GM18502 (cell line): ENCODE measurements around the gene R3HDM2.
"Not testable (repeated sequence)": the region's sequence is repeated elsewhere in the genome, so short reads cannot be mapped to it uniquely, and the experiment has no call there.

Experiments
- ATAC-seq: cut with Tn5 transposase; IDR thresholded peaks from one replicate; pipeline ENCODE4 v1.9.1; 2021; ENCODE audit warnings: mild to moderate bottlenecking; ENCODE audit not compliant: unreplicated experiment, poor library complexity

R3HDM2 gene

DNA sequence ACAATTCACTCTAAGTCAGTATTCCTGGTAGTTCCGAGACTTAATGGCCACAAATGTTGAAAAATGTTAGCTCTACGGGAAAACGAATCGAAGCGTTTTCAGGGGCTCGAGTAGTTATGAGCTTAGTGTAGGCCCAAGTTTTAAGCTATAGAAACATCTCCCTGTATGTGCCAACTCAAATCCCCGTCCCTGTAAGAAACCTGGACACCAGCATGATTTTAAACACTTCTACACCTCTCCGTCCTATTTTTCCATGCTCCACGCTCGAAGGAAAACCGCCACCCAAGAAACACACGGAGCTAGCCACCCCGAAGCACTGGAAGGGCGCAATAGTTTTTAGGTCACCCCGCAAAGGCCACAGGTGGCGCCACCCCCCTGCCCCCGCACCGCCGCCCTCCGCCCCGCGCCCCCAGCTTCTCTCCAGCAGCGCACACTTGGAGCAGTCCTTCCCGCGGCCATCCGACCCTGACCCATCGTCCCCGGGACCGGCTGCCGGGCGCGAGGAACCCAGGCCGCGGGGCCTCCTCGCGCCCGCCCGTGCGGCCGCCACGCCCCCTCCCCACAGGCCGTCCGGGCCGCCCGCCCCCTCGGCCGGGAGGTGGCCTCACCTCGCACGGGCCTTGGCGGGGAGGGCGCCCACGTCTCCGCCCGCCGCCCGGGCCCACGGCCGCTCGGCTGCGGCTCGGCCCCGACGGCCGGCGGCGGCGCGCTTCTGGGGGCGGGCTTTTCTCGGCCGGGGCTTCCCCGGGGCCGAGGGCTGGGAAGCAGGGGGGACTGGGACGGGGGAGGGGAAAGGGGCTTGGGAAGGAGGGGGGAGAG is 522 bp downstream of the R3HDM2 start:
- ATAC-seq, result peak; percentile 71

DNA sequence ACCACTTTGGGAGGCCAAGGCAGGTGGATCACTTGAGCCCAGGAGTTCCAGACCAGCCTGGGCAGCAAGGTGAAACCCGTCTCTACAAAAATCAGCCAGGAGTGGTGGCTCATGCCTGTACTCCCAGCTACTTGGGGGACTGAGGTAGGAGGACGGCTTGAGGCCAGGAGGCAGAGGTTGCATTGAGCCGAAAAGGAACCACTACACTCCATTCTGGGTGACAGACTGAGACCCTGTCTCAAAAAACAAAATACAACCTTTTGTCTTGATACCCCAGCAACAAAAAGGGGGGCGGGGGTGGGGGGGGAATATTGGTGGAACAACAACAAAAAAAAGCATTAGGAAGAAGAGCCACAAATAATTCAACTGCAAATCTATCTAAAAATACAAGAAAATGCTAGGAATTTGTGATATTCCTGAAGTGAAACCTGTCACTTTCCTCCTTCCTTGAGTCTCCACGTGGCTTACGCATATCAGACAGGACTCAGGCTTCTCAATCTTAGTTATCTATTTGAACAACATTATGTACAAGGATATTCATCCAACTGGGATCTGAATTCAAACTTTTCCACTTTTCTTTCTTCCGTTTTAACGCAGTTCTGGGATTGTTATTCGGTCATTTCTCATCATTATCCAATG is 1.3 kb downstream of the R3HDM2 start:
- no peak for ATAC-seq

- no peak for ATAC-seq
These were observed 1.9 kb downstream of the R3HDM2 start for GRCh38 chr12:57428965-57429364.

DNA sequence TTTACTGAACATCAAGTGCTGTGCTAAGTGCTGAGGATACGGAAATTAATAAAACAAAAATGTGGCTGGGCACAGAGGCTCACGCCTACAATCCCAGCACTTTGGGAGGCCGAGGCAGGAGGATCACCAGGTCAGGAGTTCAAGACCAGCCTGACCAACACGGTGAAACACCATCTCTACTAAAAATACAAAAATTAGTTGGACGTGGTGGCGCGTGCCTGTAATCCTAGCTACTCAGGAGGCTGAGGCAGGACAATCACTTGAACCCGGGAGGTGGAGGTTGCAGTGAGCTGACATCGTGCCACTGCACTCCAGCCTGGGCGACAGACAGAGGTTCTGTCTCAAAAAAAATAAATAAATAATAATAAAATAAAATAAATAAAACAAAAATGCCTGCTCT is 3.9 kb downstream of the R3HDM2 start:
- not testable (repeated sequence) for ATAC-seq

DNA sequence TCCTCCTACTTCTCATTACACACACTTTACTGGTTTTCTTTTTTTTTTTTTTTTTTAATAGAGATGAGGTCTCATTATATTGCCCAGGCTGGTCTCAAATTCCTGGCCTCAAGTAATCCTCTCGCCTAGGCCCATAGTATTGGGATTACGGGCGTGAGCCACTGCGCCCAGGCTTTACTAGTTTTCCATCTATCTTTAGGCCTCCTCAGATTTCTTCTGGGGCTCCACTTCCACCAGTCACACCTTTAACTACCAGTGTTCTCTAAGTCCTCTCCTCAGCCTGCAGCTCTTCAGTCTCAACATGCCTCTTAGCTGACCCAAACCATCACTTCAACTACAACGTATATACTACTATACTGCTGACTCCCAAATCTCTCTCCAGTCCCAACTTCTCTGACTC is 10.4 kb downstream of the R3HDM2 start:
- no peak for ATAC-seq

GRCh38 chr12:57419495-57419894 is 11.3 kb downstream of the R3HDM2 start:
- no peak for ATAC-seq

- ATAC-seq, result no peak
These were observed 12.6 kb downstream of the R3HDM2 start for GRCh38 chr12:57418255-57418654.

DNA sequence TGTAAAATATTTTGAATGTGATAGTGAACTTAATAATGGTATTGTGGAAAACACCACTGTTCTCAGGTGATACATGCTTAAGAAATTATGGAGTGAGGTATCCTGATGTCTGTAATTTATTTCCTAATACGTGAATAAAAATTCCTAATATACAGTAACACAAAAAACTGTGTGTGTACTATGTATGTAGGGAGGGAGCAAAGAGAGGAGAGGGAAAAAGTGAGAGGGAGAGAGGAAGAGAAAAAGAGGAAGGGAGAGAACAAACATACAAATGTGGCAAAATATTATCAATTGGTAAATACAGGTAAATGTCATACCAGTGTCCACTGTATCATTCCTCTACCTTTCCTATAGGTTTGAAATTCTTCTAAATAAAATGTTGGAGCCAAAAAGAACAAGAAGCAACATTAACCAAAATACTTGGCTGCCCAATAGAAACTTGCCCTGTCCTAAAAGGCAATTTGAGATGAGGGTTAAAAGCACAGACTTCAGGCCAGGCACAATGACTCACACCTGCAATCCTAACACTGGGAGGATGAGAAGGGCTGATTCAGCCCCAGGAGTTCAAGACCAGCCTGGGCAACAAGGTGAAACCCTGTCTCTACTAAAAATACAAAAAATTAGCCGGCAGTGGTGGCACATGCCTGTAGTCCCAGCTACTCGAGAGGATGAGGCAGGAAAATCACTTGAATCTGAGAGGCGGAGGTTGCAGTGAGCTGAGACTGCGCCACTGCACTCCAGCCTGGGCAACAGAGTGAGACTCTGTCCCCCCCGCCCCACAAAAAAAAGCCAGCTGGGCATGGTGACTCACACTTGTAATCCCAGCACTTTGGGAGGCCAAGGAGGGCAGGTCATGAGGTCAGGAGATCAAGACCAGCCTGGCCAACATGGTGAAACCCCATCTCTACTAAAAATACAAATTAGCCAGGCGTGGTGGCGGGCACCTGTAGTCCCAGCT is 14.5 kb downstream of the R3HDM2 start:
- no peak for ATAC-seq

GRCh38 chr12:57415088-57415487 is 15.8 kb downstream of the R3HDM2 start:
- ATAC-seq, result no peak

GRCh38 chr12:57414160-57414559 is 16.7 kb downstream of the R3HDM2 start:
- not testable (repeated sequence) for ATAC-seq

DNA sequence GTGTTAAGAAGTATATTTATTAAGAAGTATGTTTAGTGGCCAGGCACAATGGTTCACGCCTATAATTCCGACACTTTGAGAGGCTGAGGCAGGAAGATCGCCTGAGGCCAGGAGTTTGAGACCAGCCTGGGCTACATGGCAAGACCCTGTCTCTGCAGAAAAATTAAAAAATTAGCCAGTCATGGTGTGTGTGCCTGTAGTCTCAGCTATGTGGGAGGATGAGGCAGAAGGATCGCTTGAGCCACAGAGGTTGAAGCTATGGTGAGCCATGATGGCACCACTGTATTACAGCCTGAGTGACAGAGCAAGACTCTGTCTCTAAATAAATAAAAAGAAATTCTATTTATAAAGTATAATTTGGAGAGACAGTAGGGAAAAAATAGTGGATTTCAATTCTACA is 20.3 kb downstream of the R3HDM2 start:
- no peak for ATAC-seq

DNA sequence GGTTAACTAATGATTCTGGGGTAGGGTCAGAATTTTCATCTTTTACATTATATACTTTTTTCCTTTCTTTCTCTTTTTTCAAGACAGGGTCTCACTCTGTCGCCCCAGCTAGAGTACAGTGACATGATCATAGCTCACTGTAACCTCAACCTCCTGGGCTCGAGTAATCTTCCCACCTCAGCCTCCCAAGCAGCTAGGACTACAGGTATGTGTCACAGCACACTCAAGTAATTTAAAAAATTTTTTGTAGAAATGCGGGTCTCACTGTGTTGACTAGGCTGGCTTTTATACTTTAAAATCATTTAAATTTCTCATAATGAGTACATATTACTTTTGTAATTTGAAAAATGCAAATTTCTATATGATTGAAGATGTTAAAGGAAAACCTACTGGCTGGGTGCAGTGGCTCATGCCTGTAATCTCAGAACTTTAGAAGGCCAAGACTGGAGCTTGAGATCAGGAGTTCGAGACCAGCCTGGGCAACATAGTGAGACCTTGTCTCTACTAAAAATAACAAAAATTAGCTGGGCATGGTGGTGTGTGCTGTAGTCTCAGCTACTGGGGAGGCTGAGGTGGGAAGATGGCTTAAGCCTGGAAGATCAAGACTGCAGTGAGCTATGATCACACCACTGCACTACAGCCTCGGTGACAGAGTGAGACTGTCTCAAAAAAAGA is 25.7 kb downstream of the R3HDM2 start:
- ATAC-seq, result no peak

GRCh38 chr12:57402156-57402555 is 28.7 kb downstream of the R3HDM2 start:
- not testable (repeated sequence) for ATAC-seq

GRCh38 chr12:57401165-57401564 is 29.7 kb downstream of the R3HDM2 start:
- ATAC-seq, result no peak

DNA sequence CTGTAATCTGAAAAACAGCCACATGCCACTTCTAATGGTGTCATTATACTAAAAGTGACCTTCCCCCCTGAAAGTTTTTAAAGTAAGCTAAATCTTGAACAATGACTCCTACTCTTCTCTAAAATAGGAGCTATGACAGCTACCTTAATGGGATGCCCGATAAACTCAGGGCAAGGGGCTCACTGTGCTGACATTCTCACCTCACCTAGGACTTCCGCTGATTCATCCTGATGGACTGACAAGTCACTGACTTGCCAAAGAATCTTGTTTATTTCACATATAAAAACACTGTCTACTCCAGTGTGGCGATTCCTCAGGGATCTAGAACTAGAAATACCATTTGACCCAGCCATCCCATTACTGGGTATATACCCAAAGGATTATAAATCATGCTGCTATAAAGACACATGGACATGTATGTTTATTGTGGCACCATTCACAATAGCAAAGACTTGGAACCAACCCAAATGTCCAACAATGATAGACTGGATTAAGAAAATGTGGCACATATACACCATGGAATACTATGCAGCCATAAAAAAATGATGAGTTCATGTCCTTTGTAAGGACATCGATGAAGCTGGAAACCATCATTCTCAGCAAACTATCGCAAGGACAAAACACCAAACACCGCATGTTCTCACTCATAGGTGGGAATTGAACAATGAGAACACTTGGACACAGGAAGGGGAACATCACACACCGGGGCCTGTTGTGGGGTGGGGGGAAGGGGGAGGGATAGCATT is 31.0 kb downstream of the R3HDM2 start:
- ATAC-seq, result not testable (repeated sequence)

- no peak for ATAC-seq
These were observed 33.4 kb downstream of the R3HDM2 start for GRCh38 chr12:57397441-57397840.

DNA sequence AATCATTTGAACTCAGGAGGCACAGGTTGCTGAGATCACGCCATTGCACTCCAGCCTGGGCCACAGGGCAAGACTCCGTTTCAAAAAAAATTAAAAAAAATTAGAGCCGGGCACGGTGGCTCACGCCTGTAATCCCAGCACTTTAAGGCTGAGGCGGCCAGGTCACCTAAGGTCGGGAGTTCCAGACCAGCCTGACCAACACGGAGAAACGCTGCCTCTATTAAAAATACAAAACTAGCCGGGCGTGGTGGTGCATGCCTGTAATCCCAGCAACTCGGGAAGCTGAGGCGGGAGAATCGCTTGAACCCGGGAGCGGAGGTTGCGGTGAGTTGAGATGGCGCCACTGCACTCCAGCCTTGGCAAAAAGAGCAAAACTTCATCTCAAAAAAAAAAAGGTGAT is 35.7 kb downstream of the R3HDM2 start:
- no peak for ATAC-seq

DNA sequence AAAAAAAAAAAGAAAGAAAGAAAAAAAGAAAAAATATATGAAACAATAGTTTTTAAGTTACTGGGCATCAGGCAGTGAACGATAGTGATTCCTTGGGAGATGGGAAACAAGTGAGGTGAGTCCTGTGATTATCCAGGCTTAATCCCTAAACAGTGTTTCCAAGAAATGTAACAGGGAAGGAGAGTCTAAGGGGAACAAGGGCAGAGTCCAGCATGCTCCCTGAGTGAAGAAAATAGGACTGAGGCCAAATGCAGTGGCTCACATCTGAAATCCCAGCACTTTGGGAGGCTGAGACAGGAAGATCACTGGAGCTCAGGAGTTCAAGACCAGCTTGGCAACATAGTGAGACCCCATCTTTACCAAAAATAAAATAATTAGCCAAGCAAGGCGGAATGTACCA is 40.7 kb downstream of the R3HDM2 start:
- ATAC-seq, result no peak

DNA sequence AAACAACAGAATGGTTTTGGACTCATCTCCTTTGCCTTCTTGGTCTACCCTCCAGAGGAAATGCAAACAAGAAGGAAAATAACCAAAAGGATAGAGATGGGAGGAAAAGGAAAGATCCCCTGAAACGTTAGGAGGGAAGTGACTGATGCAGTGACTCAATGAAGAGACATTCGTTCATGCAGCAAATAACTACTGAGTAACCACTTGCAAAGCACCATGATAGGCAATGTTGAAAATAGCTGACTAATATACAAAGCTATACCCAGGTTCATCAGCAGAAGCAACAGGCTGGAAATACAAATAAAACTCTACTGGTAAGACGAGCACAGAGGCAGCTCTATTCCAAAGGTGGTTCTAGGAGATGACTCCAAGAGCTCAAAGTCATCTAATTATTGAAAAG is 41.8 kb downstream of the R3HDM2 start:
- ATAC-seq, result no peak

DNA sequence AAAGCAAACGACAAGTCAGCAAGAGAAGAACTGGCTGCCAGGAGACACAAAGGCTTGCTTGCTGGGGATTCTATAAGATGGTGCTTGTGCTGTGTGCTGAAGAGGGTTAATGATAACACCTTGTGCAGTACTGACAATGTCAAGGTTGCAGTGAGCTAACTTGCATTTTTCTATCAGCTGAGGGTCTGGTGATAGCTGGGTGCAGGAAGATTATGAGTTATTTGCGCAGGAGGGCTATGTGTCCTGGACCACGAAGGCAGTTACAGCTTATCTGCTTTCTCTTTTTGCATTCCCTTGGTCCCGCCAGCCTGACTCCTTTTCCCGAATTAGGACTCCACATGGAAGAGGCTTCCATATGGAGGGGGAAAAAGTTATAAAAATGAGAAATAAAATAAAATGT is 42.4 kb downstream of the R3HDM2 start:
- no peak for ATAC-seq
